HG03103 (cell line): Measurements from ENCODE around the gene CAST.

Source experiments
- ATAC-seq: cut with Tn5 transposase; IDR thresholded peaks from one replicate; pipeline ENCODE4 v1.9.1; 2021; ENCODE audit warnings: low read depth; ENCODE audit not compliant: unreplicated experiment

CAST gene

DNA sequence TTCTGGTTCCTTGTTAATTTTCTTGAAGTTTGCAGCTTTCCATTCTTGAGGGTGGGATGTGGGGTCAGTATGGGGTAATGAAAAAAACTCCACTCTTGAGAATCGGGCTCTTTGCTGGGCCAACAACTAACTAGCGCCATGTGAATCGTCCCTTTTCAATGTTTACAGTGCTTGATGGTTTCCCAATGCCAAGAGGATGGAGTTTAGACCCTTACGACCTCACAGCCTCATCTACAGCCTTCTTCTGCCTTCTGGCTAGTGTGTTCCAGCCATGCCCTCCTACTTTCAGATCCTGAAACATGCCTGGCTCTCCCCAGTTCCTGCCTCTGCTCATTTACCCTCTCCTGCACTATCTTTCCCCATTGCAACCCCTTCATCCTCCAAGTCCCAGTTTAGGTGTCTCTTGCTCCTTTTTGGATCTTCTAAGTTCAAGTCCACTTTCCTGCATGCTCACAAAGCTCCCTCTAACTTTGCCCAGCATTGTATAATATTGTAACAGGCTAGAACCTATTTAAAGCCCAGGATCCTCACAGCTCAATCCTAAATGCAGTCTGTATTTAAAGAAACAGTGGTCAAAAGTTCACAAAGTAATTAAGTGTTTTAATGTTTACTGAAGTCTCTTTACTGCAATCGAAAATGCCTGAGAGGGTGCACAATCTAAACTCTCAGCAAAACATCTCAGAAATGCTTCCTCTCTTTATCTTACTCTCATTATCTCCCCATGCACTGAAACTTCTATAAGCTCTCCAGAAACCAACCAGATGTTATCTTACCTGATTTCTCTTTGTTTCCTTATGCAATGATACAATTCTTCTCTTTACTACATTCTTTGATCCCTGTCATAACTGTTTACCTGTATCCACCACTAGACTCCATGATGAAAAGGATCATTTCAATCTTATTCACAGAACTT lies 20.6 kb upstream of the CAST start:
- ATAC-seq, result no peak

DNA sequence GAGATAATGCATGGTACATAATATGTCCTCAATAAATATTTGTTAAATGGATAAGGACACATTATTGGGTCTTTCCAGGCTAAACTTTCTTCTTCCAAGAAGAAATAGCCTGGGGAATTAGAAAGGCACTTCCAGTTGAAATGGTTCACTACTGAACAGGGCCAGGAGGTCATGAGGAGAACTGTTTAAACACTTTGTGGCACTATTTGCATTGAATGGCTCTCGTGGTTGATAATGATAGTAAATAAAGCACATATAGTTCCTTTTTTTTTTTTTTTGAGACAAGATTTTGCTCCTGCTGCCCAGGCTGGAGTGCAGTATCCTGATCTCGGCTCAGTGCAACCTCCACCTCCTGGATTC lies 19.9 kb upstream of the CAST start:
- no peak for ATAC-seq

DNA sequence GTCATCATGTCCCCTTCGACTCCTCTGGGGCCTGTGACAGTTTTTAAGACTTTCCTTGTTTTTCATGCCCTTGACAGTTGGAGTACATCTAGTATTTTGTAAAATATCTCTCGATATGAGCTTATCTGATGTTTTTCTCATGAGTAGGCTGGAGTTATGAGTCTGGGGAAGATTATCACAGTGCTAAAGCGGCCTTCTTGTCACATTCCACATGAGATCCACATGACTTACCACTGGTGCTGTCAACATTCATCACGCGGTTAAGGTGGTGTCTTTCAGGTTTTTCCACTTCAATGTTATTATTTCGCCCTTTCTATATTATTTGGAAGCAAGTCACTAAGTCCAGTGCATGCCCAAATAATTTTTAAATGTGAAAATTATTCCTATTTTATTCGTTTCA lies 17.1 kb upstream of the CAST start:
- no peak for ATAC-seq

DNA sequence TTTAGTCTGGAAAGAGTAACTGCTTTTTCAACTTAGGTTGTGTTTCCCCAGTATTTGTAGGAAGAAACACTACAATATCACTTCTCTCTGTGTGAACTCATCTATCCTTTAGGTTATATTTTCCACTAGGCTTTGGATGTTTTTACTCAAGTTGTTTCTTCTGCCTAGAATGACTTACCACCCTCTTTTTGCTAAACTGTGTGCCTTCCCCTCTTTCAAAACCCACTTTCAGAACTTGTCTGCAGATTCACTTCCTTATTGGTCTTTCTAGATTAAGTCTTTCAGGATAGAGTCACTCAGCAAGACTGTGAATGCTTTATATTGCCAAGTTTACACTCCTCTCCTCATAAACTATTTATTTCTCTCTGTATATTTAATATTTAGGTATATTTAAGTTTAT lies 14.2 kb upstream of the CAST start:
- peak; percentile 75 for ATAC-seq

DNA sequence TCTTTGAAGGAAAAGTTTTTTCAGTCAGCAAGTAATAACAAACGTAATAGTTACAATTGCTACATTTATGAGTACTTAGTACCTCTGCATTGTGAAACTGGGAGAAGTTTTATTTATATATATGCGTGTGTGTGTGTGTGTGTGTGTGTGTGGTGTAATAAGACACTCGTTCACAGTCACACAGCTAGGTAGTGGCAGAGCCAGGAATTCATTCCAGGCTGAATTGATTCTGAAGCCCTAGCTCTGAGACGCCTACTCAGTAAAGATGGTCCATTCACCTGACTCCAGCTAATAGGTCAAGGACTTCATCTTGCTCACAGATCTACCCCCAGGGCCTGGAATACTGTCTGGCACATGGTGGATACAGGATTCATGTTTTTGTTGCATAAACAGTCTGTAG lies 13.6 kb upstream of the CAST start:
- ATAC-seq, result no peak

DNA sequence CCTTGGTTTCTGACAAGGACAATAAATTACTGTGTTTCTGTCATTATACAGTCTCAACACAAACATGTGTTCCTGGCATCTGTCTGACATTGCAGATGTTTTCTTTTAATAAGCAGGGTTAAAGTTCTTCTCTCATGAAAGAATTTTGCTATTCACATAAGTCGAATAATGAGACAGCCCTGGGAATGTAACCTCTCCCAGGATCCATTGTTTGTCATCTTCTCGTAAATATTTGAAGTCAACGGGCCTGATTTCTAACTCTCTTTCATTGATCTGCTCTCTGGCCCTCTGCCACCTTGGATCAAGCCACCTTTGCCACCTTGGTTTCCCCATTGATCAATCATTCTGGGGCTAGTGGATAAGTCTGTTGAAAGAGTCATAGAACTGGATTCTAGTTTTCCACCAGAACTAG lies 12.9 kb upstream of the CAST start:
- ATAC-seq, result no peak

DNA sequence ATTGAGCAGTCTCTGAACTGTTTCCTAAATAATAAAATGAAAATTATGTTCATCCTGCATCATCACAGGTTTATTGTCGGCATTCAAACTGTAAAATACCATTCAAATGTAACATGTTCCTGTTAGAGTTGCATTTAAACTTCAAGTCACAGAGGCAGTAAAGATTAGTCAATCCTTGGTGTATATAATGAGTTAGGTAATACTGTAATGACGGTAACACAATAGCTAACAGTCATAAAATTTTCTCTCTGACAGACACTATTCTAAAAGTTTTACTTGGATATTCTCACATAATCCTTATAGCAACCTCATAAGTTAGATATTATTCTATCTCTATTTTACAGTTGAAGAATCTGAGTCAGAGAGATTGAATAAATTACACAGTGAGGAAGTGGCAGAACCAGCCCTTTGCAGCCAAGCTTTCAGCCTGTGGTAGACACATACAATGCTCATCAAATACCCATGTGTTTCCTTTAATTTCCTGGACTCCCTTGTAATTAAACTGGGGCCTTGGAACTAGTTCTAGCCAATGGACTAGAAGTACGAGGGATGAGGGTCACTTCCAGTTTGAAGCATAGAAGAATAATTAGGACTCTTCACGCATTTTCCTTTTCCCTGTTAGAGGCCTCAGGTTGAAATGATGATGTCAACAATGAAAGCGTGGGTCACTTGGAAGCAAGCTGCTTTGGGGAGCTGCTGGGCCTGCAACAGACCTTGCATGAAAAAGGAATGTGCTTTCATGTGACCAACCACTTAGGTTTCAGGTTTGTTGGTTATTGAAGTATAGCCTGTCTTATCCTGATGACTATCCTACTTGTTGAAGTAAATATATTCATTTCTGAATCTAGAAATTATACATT lies 12.3 kb upstream of the CAST start:
- ATAC-seq, result no peak

DNA sequence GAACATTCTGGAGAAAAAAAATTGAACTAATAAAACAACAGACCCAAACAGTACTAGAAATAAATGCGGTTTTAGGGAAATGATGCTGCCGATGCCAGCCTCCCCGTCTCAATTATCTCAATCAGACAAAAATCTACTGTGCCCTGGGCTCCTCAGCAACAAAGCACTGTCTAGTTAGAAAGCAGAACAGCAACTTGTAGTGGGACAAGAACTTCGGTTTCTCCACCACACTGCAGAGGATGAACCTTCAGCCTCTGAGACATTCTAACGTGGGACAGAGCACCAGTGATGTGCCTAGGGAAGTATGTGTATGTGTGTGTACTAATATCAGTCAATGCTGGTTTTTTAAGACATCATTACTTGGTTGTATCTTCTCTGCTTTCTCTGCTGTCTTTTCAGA lies 11.1 kb upstream of the CAST start:
- ATAC-seq, result no peak

DNA sequence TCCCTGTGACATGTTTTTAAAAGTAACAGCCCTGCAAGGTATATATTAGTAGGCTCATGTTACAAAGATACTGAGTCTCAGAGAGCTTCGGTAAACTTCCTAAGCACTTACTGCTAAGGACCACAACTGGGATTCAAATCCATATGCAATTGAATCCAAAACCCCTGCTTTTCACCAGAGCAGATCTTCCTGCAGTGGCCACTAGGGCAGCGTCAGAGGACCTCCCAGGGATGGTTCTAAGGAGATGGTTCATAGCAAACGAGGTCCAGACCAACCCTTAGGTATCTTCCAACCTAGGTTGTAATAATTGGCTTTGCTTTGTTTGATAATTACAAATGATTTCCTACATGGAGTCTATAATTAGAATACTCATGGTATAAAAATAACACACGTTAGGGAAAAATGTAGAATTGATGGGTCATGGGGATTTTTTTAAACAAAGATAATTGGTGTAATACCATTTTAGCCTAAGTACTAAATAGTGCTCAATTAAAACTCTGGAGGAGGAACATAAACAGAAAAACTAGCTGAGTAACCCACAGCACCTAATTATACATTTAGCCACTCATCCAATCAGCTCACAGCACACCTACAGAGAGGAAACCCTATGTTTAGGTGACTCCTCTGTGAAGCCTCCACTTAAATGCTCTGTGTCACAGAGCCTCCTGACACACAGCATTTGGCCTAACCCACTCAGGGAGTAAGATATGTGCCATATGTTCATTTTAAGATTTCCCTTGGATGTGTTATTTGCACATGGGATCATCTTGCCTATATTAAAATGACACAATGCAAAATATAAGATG lies 10.0 kb upstream of the CAST start:
- no peak for ATAC-seq

DNA sequence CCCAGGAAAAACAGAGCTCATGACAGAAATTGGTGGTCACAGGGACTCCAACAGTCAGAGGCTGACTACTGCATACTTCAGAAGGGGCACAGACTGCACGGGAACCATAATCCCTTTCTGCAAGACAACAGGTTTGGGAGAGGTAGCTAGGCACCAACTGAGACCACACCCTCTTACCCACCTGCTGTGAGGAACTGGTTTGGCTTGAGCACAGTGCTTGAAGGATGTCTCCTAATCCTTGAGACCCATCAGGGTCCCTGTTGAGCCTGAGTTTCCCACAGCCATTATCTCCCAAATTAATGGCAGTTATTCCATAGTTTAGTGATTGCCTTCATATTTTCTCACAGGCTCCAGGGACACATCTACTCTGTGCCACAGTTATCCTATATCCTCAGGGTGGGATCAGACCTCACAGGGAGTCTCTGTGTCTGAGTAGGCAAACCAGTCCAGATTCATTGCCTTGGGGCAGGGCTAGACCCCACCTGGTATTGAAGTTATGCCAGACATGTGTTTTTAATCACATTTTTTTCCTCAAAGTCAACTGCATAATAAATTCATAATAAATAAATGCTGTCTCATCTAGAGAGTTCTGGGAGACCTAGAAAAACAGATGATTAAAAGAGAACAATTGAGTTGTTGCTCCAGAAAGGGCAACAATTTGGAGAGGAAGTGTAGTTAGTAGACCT lies 9.3 kb upstream of the CAST start:
- ATAC-seq, result no peak

DNA sequence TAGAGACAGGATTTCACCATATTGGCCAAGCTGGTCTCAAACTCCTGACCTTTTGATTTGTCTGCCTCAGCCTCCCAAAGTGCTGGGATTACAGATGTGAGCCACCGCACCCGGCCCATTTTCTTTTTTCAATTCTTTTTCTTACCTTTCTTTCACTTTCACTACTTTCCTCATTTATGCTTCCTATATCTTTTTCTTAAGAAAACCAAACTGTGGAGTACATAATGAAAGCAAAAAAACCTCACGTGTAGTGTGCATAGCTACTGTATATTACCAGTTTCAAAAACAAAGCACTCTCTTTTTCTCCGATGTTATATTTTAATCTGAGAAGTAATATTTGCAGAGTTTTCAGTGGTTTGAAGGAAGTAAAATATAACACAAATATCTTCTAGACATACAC lies 8.0 kb upstream of the CAST start:
- no peak for ATAC-seq

DNA sequence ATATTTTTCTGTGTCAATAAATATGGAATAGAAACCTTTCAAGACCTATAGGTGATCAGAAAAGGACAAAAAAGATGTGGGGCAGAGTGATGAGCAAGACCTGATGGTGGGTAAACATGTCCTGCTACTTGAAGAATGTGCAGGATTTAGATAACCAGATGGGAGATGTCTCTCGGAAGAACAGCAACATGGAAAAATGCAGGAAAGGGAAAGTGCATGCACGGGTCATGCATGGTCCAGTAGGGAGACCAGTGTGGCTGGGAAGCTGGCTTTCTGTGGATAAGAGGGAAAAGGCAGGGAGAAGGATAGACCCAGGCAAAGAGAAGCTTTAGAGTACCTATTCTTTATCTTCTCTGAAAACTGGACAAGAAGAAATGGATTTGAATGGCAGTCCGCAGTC lies 7.1 kb upstream of the CAST start:
- no peak for ATAC-seq

DNA sequence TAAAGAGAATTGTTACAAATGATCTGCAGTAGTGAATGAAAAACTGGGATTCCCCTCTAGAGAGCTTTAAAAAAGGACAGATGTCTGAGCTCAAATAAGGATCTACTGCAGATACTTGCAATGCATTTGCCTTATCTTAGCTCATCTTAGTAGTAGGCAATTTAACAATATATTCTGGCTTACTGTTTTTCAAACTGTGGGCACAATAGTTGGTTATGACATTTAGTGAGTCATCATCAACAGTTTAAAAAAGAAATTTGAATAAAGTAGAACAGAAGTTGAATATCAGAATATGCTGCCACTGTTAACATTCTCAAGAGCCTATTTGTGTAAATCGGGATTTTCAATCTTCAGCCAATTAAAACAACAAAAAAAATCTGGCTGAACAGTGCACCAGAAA lies 6.7 kb upstream of the CAST start:
- no peak for ATAC-seq

DNA sequence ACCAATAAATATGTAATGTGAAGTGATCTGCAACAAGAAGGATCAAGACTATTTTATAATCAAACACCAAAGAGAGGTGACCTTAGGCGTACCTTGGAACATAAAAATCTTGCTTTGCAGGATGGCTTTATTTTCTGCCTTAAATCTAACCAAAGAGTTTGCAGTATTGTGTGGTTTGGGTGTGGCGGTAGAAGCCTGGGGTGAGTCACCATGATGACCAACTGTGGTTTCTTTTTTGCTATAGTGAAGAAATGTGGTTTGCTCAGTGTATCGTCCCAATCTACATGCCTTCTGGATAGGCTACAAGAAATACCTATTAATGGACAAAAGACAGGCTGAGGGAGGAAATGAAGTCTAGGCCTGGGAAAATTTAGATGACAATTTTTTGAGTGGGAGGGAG lies 5.1 kb upstream of the CAST start:
- ATAC-seq, result peak; percentile 57

DNA sequence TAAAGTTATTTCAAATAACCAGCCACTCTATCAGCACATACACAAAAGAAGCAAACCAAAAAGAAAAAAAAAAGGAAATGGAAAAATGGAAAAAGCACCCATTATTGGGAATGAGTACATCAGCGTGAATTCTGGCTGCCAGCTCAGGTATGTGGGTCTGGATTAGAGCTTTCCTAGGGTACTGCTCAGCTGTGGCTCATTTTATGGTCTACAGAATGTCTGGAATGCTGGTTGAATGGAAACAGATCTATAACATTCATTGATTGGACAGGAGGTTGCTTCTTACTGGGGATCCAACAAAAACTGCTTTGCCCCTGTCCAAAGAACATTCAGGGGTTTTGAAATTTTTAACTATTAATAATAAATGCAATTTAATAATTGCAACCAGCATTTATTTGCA lies 3.9 kb upstream of the CAST start:
- ATAC-seq, result no peak

DNA sequence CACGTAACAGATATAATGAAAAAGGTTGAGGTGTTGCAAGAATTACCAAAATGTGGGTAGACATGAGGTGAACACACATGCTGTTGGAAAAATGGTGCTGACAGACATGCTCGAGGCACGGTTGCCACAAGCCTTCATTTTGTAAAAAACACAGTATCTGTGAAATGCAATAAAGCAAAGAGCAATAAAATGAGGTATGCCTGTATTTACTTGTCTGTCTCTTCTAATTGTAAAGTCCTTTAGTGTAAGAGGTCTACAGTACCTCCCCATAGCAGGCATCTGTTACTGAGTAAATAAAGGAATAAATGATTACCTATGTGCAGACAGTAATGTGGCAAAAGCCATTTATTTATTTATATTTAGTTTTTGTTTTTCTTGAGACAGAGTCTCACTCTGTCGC lies 3.0 kb upstream of the CAST start:
- no peak for ATAC-seq

DNA sequence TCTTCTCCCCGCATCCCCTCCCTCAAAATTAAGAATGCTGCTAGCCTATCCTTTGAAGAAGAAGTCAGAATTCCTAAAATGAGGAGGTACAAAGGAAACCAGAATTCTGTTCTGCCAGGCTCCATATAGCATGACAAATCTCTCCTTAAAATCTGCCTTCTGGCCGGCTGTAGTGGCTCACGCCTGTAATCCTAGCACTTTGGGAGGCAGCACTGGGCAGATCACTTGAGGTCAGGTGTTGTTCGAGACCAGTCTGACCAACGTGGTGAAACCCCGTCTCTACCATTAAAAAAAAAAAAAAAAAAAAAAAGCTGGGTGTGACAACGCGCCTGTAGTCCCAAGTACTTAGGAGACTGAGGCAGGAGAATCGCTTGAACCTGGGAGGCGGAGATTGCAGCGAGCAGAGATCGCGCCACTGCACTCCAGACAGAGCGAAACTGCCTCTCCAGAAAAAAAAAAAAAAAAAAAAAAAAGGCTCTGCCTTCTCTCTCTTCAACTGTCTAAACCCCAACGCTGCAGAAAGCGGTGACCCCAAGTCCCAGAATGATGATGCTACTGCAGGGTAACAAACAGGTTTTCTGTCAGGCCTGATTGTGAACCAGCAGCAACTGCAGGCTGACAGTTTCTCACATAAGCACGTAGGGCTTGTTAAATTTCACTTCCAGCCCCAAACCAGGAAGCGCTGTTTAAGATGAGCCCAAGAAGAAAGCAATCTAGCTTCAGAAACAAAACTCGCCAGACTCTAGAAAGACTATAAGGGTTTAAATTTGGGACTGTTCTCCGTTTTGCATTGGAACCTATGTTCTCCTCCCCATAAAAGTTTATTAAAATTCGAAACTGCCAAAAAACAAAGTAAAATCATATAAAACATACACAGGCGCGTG lies 963 bp upstream of the CAST start:
- peak; percentile 20 for ATAC-seq

DNA sequence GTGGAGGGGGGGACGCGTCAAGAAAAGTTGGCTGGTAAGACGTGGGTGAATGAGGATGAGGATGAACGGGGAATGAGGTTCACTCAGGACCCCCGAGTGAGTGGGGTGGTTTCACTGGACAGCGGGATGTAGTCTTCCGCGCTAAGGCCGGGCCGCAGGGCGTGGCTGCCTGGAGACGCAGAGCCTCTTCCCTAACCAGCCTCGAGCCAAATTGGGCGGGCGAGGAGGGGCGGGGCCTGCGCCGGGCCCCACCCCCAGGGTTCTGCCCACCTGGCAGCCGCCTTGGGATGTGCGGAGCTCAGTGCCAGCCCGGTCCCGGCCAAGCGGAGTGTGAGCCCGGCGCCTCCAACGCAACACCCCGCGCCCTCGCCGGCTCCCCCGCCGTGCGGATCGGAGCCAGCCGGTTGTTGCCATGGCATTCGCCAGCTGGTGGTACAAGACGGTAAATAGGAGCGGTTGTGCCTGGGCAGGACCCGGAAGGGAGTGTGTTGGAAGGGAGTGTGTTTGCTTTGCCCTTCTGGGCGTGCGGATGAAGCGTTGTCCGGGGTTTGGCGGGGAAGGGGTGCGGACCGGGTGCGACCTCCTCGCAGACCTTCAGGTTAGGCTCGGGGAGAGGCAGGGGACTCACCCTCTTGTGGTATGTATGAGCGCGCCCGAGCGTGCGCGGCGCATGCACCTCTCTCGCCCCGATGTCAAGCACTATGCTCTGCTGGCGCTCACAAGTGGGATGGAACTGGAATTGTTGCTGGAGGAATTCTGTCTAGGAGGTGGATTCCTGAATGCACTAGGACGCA lies 746 bp downstream of the CAST start:
- peak; percentile 60 for ATAC-seq

DNA sequence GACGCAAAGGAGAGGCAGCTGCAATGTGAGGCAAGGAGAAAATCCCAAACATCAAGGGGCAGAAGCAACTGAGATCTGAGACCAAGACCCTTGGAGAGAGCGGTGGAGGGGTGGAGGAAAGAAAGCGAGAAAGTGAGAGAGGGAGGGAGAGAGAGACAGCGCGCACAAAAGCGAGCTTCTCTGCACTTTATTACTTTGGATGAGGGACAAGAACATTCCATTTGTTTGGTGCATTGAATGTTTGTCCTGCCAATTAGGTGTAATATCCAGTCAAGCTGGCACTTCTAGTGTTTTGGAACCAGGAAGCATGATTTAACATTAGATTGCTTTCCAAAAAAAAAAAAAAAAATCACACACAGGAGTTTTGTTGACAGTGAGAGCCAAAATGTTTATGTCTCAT lies 1.4 kb downstream of the CAST start:
- no peak for ATAC-seq
